ENCODE data around the gene EFCAB6.

GRCh38 chr22:43580271-43580750 lies 231.8 kb downstream of the EFCAB6 start:
- TF ChIP-seq ZFP30 (CRISPR knock-in tag; IDR thresholded peaks at IDR 0.05) (no peak), ZNF8 (CRISPR knock-in tag; IDR thresholded peaks at IDR 0.05) (no peak)

Data from SK-N-SH treated with all-trans-retinoic acid at 6 μM for 48 hours (cell line).